ENCODE data around the gene HOXD8.

HOXD8 gene

DNA sequence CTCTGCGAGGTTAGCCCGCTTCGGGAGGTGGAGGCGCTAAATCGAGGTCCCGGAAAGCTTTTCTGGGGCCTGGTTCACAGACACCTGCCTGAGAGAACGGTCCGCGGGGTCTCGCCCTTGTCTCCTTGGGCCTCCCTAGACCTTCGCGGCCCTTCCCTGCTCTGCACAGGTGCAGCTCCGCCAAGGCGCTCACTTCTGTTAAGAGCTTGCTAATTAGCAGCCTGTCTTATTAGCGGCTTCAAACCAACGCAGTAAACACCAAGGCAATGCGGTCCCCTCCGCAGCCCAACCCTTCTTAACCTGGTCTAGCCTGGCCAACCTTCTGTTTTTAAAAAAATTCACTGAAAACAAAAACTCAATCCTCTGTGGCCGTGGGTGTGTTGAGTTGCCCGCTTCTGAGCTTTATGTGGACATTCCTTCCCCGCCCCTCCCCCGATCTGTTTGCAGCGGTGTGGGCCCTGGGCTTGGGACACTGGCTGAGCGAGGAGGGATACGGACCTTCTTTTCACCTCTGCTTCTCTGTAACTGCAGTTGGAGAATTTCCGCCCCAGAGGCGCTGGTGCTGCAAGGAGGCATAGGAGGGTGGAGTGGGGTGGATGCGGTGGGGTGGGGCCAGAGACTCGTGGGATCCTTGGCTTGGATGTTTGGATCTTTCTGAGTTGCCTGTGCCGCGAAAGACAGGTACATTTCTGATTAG lies 18.4 kb downstream of the HOXD8 start:
- DNase-seq, result no peak

DNA sequence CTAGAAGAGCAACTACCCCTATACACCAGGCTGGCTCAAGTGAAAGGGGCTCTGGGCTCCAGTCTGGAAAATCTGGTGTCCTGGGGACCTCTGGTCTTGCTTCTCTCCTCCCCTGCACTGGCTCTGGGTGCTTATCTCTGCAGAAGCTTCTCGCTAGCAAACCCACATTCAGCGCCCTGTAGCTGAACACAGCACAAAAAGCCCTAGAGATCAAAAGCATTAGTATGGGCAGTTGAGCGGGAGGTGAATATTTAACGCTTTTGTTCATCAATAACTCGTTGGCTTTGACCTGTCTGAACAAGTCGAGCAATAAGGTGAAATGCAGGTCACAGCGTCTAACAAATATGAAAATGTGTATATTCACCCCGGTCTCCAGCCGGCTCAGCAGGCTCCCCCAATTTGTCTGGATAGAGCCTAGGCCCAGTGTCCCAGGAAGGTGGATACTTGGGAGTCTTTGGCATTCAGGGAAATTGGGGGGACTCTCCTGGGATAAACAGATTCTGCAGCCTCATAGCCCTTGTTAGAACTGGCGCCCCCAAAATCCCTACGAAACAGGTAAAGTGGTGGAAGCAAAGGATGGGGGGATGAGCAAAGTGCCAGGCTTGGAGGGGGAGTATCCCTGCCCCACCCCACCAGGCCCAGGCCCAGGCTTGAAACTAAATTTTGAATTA lies 19.4 kb downstream of the HOXD8 start:
- DNase-seq, result no peak

DNA sequence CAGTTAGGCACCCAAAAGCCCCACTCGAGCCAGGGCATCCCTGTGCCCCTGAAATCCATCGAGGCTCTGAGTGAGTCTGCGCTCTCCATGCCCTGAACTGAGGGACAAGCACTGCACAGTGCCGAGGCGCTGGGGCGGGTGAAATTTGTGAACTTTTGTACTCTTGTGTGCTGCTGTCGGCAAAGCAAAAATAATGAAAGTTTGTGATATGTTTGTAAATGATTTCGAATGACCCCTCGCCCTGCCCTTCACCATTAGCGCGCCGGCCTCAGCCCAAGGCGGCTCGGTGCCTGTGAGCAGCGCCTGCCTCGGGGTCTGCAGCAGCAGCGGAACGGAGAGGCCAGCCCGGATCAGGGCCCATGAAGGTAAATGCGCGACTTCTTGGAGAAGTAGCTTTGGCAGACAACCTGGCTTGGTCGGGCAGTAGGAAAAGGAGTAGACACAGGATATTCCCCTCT lies 20.0 kb downstream of the HOXD8 start:
- no peak for DNase-seq

DNA sequence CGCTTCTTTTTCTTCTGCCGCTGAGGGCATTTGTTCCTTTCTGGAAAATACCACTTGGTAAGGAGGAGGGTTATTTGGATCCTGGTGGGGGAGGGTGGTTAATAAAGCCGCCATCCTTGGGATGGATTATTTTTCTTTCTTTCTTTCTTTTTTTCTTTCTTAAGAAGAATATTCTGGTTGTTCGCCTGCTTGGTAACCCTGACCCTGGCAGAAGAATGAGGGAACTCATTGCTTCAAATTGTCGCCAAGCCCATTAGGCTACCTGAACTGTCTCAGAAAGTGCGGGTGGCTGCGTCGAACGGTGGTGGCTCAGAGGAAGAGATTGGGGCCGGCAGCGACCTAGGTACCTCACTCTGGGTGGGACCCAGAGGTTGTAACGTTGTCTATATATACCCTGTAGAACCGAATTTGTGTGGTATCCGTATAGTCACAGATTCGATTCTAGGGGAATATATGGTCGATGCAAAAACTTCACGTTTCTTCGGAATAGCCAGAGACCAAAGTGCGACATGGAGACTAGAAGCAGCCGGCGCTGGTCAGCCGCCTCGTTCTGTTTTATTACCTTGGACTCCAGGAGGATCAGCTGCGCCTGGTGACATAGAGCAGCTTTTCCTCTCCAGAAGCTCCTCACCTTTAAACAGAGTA lies 20.6 kb downstream of the HOXD8 start:
- DNase-seq, result no peak

DNA sequence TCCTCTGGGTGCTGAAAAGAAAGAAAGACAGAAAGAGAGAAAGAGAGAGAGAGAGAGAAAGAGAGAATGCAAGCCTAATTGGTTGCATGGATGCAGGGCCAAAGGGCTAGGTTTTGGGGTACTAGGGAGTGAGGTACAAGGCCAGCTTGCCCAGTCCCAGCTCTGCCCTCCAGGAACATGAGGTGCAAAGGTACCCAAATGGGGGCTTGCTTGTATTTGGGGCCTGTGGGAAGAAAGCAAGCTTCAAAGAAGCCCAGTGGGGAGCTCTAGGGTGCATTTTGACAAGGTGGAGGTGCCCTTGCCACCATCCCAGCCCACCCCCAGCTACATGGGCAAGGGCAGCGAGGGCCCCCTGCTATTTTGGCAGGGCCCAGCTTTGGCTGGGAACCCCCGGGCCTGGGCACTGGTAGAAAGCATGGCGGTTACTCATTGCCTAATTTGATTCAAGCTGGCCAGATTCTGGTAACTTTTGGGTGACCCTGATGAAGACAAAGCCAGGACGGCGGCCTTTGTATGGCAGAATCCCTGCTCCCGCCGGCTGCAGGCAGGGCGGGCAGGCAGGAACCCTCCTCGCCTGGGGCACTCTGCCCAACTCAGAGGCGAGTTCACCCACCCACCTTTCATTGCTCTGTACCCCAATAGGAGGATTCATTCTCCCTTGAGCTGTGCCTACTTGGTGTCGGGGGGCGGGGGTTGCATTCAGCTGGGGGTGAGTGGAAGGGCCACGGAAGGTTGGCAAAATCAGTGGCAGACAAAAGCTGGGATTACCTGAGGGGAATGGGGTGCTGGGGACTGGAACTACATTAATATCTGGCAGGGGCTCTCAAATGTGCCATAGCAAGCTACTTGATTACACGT lies 21.3 kb downstream of the HOXD8 start:
- DNase-seq, result no peak

DNA sequence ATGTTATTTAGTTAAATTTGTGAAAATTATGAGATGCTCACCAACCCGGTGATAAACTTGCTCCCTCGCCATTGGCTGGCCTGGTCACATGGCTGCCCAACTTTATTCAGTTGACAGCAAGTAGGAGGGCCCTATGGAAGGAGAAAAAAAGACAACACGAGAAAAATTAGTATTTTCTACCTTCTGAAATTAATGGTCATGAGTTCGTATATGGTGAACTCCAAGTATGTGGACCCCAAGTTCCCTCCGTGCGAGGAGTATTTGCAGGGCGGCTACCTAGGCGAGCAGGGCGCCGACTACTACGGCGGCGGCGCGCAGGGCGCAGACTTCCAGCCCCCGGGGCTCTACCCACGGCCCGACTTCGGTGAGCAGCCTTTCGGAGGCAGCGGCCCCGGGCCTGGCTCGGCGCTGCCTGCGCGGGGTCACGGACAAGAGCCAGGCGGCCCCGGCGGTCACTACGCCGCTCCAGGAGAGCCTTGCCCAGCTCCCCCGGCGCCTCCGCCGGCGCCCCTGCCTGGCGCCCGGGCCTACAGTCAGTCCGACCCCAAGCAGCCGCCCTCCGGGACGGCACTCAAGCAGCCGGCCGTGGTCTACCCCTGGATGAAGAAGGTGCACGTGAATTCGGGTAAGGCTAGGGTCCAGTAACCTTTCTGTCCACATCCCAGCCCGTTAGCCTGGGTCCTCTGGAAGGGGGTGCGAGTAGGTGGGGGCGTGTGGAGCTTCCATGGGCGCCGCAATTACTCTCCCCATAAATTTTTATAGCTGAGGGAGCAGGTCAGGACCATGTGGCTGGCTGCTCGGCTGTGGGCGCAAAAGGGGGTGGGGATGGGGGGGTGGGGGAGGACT lies 22.2 kb downstream of the HOXD8 start, which contains the start of gene HOXD4:
HOXD4 (plus strand) TSS at position 109 of the 846 bp plus-strand sequence; CDS start at position 193, 84 bp downstream.
- DNase-seq, result no peak

DNA sequence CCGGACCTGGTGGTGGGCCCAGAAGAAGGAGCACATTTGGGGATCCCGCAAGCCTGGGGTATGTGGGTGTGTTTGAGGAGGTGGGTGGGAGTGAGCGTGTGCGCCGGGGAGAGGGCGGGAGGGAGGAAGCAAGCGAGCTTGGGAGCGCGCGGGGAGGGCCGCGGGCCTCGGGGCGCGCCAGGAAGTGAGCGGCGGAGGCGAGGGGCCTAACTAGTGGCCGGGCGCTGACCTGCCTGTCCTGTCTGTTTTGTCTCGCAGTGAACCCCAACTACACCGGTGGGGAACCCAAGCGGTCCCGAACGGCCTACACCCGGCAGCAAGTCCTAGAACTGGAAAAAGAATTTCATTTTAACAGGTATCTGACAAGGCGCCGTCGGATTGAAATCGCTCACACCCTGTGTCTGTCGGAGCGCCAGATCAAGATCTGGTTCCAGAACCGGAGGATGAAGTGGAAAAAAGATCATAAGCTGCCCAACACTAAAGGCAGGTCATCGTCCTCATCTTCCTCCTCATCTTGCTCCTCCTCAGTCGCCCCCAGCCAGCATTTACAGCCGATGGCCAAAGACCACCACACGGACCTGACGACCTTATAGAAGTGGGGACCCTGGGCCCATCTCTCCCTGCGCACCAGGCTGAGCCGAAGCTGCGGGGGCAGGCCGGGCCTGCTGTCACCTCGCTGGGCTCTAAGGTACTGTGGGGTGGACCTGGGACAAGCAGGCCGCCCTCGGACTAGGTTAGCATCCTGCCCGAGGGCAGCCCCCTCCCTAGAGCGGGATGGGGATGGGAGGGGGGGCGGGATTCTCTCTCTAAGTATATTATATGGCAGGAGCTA lies 23.1 kb downstream of the HOXD8 start:
- peak; percentile 21 for DNase-seq

DNA sequence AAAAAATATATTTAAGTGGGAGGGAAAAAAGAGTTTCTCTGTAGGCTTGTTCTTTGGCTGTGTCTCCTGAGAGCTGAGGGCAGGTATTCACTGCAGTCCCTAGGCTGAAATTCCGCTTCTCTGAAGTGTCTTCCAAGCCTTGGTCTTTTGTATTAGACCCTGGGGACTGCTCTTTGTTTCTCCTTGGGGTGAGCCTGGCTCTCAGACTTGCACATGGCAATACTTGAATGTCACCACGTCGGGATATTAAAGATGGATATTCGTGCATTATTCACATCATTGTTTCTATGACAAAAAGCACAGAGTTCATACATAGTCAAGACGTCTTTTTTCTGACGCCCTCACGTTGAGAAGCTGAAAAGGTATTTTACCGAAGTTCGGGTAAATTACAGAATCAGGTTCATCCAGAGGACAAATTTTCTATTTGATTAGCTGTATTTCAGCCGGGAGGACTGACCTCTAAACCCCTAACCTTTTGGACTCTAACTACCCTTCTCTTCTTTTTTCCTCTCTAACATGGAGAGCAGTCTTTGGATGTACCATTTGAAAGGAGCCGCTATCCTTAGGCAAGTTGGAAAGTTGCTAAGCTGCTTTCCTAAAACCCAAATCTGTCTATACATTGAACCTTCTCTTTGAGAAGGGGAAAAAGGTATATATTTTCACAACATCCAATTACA lies 25.2 kb downstream of the HOXD8 start:
- DNase-seq, result peak; percentile 2

DNA sequence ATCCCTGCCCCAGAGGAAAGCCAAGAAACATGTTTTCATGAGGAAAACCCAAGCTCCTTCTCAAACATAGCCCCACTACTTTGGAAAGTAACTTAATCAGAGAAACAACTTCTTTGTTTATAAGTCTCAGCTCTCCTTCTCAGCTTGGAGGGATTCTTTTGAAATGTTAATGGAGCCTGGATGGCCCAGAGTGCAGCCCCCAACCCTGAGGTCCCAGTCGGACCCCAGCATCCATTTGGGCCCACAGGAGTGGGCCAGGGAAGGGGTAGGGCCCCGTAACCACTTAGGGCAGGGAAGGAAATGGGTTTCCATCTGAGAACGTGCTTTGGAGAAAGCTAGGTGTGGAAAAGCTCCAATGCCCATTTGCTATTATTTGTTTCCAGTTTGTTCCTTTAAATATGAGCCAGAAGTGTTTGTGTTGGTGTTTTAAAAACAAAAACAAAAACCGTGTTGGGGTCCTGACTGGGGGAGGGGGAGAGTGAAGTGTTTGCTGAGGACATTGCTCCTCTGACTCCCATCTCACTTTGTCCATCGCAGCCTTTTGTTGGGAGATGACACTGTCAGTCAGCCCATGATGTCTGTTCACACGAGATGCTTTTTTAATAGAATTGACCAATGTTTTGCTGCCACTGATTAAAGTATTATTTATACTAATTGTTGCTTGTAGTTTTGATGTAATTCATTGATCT lies 26.0 kb downstream of the HOXD8 start:
- DNase-seq, result no peak

DNA sequence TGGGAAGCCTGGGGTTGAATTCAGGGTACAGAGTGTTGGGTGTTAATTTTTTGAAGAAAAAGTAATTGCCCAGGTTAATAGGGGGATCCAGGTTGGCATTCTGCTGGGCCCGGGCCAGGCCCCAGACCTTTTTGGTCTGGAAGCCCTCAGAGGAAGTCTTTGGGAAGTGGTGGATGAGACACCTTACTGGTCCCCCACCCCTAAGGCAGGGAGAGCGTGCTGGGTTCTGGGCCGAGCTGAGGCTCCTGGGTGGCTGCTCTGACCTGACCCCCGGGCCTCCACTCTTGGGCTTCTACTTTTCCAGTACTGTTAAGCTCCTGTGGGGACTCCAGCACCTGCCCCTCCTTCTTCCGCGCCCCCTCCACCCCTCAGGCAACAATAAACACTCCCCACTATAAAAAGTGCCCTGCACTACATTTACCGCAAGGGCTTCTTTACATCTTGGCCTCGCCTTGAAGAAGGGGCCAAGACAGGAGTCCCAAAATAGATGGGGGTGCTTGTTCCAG lies 26.8 kb downstream of the HOXD8 start:
- no peak for DNase-seq

DNA sequence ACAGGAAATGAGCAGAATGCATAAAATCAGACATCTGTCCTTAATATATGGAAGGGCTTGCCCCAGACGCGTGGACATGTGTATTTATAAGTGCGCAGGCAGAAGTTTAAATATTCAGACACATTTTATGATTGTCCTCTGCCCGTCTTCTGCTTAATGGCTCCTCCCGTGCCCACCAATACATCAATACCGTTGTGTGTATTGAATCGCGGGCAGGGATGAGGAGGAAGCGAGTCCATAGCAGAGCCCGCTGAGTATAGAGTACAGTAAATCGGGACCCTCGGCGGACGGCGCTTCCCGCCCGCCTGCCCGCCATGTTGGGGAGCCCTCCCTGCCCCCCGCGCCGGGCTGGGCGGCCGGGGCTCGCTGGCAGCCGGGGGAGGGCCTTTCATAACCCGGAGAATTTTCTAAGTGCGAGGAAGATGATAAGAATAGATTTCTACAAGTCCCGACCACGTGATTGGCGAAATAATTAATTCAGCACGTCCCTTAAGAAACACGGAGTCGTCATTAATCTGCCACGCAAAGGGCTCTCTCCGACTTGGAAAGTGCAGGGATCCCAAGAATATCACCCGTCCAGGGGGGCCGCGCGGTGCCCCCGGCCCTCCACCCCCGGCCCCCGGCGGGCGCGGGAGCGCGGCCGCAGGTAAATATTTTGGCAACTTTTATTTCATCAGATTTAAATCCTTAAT lies 27.4 kb downstream of the HOXD8 start, which contains the start of gene HOXD3:
HOXD3 (plus strand) TSS at position 501 of the 692 bp plus-strand sequence. CDS start 11,808 bp downstream, outside the sequence.
- DNase-seq, result no peak

DNA sequence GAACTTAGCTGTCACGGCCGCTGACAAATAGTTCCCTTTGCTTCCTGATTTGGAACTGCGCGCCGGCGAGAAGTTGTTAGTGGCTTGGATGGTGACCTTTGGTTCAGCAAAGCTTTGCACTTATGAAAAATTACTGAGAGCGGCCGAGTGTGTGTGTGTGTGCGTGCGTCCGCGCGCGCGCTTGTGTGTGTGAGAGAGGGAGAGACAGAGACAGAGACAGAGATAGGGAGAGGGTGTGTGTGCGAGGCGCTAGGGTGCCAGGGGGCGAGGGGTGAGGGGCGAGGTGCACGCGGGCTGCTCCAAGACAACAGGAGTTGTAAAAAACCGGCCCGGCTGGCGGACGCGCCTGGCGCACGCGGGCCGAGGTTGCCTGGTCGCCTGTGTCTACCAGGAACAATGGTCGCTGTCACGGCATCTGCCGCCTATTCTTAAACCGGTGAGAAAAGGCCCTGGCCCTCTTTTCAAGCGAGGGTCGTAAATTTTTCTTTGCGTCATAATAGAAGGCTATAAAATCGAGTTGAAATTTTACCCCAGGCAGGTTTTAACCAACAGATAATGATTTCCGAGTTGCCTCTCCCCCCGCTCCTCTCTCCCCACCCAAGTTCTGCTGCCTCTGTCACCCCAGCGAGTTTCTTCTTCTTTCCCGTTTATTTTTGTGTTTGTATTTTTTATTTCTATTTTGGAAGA lies 28.1 kb downstream of the HOXD8 start:
- no peak for DNase-seq

DNA sequence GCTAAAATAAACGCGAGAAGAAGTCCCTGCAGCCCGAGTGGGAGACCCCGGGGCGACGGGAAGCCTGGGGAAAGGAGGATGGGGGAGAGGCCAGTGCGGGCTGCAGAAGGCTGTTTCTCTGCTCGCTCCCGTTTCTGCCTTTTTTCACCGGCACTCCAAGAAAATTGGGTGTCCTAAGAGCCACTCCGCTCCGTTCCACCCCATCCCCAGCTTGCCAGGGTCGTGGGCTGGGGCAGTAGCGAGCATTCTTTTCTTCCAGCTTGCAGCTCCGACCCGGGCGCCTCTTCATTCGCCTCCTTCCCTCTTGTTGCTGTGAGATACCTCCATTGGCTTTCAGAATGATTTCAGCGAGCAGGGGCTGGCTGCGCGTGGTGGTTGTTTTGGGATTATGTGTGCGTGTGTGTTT lies 28.7 kb downstream of the HOXD8 start:
- DNase-seq, result no peak

DNA sequence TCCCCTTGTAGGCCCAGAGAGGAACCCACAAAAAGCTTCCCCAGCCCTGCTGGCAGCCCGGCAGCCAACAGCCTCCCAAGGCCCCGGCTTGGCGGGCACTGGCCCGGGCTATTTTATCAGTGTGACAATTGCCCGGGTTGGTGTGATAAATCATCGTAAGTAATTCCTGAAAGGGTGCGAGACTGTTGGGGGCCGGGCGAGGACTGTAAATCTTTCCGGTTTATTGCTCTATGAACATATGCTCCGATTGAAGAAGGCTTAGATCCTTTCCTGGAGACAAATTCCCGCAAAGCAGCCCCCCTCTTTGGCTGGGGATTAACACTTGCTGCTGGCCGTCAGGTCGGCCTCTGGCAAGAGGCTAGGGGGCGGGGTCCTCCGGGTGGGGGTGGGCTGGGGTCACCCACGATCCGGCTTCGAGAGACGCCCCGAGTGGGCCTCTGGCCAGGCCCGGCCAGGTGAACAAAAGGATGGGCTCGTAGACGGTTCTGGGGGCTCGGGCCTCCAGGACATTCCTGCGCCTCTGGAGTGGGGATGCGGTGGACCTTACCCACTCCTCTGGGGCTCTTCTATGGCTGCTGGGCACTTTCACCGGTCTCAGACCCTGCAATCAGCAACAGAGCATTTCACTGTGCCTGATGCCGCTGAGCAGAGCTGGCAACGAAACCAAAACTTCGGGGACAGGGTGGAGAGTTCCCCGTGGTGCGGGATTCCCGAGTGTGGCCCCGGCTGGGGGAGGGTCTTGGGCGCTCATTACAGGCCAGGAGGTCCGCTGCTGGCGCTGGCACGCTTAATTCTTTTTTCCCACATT lies 29.6 kb downstream of the HOXD8 start:
- no peak for DNase-seq

DNA sequence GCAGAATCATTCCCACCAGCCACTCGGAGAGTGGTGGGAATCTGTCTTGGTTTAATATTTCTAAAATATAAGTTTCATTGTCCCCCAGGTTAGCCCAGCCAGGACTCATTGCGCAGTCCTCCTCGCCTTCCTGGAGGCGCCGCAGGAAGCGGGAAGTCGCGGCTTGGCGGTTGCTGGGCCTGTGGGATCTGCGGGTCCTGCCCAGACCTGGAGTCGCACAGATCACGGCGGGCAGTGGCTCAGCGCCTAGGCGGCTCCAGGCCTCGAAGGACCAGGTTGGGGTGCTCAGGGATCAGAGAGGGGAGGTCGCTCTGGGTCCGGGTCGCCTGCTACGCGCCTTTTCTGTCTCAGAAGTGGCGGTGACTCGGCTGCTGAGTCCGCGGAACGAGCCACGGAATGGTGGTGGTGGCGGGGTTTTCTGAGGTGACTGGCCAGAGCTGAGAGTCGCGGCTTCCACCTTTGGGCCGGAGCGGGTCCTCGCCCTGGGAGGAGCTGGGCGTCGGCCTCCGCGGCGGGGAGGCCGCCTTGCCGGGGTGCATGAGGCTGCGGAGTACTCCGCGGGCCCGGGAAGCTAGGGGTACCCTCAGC lies 30.3 kb downstream of the HOXD8 start:
- no peak for DNase-seq

DNA sequence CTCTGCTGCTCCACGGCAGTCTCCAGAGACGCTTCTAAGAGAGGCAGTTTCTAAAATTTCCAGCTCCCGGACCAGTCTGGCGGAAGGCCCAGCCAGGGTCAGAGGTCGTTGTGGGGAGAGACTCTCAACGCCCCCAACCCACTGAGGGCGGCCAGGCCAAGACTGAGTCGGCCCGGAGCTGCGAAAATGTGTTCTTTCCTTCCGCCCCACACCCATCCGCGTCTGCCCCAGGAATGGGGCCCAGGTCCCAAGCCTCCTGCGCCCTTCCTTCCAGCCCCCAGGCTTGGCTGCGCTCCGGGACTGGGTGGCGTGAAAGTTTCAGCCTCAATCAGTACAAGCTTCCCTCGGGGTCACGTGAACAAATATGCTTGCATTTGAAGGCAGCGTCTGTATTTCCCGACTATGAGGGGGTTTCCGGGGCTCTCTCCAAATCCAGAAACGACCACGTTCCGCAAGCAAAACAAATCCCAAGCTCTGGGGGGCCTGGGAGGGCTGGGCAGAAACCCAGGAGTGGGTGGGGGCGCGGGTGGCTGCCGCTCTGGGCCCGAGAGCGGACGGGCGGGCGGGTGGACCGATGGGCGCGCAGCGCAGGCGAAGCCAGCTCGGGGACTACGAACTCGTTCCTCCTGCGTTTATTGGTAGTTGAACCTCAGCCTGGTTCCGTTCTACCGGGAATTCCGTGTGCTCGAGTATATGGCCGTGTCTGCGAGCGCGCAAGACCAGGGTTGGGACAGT lies 30.9 kb downstream of the HOXD8 start:
- DNase-seq, result peak; percentile 55
